Prostate gland (tissue), 2 donors: ENCODE measurements around the gene ALKAL2.

ENCODE experiments used
- CTCF ChIP-seq, 4 experiments: fragments of 200-600 bp in 2 of 4; fragments of 450-650 bp in 2 of 4; sonication (generic) in 2 of 4; IDR thresholded peaks; 1 replicate in 3 of 4; 2 replicates in 1 of 4; pipeline ENCODE4 v1.5.1; 2016 to 2019; ENCODE audit warnings: antibody characterized with exemption in 4 of 4, mild to moderate bottlenecking in 2 of 4, moderate library complexity in 2 of 4
- POLR2A ChIP-seq: fragments of 450-650 bp; IDR thresholded peaks from one replicate; pipeline ENCODE4 v1.6.1; 2016; ENCODE audit warnings: antibody characterized with exemption, mild to moderate bottlenecking
- POLR2AphosphoS5 ChIP-seq: sonication (generic); formaldehyde crosslinking; IDR thresholded peaks from one replicate; pipeline ENCODE4 v1.6.1; 2017; ENCODE audit warnings: antibody characterized with exemption

DNA sequence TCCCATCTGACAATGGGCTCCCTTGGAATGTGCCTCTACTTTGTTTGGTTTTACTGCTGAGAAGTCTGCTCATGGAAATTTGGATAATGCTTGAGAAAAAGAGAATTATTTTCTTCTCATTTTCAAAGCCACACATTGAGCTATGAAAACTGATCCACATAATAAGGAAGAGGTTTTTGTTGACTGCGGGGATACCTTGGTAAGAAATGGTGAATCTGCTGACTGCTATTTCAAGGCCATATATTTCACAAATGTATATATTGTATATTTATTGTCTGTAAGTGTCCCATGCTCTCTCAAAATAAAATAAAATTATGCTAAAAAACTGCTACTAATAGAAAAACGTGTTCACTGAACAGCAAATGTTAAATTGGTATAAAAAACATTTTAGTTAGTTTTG is 39.2 kb downstream of the ALKAL2 start:
- no peak for TF ChIP-seq CTCF (IDR thresholded peaks at IDR 0.05)
- TF ChIP-seq POLR2A, result no peak
- no peak for TF ChIP-seq POLR2AphosphoS5
